GM19193 (cell line): ENCODE measurements around the gene RNF123.

Experiments used
- POLR2A ChIP-seq: IDR thresholded peaks from 4 replicates; pipeline ENCODE4 v1.6.1; 2011; ENCODE audit not compliant: insufficient read depth, insufficient read length; ENCODE audit errors: extremely low read depth

The RNF123 gene

GRCh38 chr3:49654176-49654825, 35.1 kb upstream of the RNF123 start:
- no peak for TF ChIP-seq POLR2A

- TF ChIP-seq POLR2A: no peak
These were observed 34.3 kb upstream of the RNF123 start for GRCh38 chr3:49654955-49655556.

GRCh38 chr3:49655731-49656285, 33.5 kb upstream of the RNF123 start:
- no peak for TF ChIP-seq POLR2A

DNA sequence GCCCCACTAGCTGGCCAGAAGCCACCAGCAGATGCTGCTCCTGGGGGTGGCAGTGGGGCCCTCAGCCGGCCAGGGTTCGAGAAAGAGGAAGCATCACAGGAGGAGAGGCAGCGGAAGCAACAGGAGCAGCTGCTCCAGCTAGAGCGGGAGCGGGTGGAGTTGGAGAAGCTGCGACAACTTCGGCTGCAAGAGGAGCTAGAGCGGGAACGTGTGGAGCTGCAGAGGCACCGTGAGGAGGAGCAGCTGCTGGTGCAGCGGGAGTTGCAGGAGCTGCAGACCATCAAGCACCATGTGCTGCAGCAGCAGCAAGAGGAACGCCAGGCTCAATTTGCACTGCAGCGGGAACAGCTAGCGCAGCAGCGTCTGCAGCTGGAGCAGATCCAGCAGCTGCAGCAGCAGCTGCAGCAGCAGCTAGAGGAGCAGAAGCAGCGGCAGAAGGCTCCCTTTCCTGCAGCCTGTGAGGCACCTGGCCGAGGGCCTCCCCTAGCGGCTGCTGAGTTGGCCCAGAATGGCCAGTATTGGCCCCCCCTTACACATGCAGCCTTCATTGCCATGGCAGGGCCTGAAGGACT, 32.7 kb upstream of the RNF123 start:
- TF ChIP-seq POLR2A: no peak

GRCh38 chr3:49657208-49657915, 32.0 kb upstream of the RNF123 start:
- TF ChIP-seq POLR2A: no peak

- no peak for TF ChIP-seq POLR2A
These were observed 30.6 kb upstream of the RNF123 start for GRCh38 chr3:49658711-49659110.

DNA sequence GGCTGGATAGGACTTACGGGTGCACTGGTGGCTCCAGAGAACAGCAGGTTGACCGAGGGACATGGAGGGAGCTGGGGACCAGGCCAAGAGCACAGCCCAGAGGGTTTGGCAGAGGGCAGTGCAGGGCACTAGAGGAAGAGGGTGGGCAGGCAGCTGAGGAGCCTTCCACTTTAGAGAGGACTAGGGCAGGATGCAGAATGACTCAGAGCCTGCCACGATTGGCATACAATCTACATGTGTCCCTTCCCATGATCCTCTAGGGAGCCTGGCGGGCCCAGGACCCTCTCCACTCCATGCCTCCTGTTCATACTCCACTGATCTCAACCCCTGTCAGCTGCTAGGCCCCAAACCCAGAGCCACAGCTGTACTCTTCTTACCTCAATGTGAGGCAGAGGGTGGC, 29.6 kb upstream of the RNF123 start:
- TF ChIP-seq POLR2A: no peak

DNA sequence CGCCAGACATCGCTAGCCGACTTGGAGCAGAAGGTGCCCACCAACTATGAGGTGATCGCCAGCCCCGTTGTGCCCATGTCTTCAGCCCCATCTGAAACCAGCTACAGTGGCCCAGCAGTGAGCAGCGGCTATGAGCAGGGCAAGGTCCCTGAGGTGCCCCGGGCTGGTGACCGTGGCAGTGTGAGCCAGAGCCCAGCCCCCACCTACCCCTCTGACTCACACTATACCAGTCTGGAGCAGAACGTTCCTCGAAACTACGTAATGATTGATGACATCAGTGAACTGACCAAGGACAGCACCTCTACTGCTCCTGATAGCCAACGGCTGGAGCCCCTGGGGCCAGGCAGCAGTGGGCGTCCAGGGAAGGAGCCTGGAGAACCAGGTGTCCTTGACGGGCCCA, 28.1 kb upstream of the RNF123 start:
- no peak for TF ChIP-seq POLR2A

DNA sequence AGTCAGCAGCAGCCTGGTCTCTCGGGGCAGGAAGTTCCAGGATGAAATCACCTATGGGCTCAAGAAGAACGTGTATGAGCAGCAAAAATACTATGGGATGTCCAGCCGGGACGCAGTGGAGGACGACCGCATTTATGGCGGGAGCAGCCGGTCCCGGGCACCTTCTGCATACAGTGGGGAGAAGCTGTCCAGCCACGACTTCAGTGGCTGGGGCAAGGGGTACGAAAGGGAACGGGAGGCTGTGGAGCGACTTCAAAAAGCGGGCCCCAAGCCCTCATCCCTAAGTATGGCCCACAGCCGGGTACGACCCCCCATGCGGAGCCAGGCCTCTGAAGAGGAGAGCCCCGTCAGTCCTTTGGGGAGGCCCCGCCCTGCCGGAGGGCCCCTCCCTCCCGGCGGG, 27.3 kb upstream of the RNF123 start:
- no peak for TF ChIP-seq POLR2A

GRCh38 chr3:49662720-49663413, 26.5 kb upstream of the RNF123 start:
- TF ChIP-seq POLR2A: no peak

DNA sequence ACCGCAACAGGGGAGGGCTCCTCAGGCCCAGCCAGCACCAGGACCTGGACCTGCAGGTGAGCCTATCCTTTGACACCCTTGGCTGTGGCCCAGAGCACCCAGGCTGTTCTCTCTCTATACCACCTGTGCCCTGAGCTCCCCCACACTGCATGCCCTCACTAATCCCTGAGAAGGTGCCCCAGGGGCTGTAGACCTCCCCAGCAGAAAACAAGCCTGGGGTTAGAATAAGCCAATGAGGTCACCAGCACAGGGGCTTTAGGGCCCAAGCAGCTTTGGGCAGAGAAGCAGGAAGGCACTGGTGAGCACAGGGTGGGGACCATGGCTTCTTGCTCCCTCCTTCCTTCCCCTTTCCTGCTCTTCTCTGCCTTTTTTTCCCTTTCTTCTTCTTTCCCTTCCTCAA, 25.5 kb upstream of the RNF123 start:
- TF ChIP-seq POLR2A: no peak

- no peak for TF ChIP-seq POLR2A
These were observed 25.1 kb upstream of the RNF123 start for GRCh38 chr3:49664300-49664699.

- TF ChIP-seq POLR2A: no peak
These were observed 23.4 kb upstream of the RNF123 start for GRCh38 chr3:49665822-49666519.

DNA sequence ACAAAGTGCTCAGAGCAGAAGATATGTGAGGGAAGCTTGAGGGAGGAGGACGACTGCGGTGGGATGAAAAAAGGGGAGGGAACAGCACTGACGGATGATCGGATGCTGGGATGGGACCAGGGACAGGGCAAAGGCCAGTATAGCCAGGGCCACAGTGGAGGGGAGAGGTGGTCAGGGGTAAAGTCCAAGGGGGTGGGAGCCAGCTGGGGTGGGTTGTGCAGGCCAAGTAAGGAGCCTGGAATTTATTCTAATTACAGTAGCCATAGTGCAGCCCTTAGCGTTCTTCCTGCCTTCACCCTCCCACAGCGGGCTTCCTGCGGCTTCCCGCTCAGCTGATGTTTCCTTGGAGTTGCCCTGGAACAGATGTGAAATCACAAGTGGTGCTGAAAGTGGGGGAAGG, 22.8 kb upstream of the RNF123 start:
- TF ChIP-seq POLR2A: no peak
